Fibroblast of pulmonary artery (primary cell): ENCODE measurements around the gene TFAP2E.

Experiments used
- DNase-seq: peaks from one replicate; pipeline ENCODE4 v3.0.0-alpha.2; 2010; ENCODE audit warnings: low read depth
- H3K4me3 ChIP-seq: replicated peaks from 2 replicates; pipeline ENCODE4 v1.5.1; 2011; ENCODE audit warnings: low read depth, mild to moderate bottlenecking, control low read depth, low read length, moderate library complexity
- CTCF ChIP-seq: IDR thresholded peaks from 2 replicates; pipeline ENCODE4 v1.5.1; 2011; ENCODE audit warnings: mild to moderate bottlenecking, control low read depth, low read length, inconsistent platforms; ENCODE audit errors: missing control alignments

Gene TFAP2E

GRCh38 chr1:35567947-35568558, 5.1 kb upstream of the TFAP2E start:
- no peak overlapping the region for H3K4me3 ChIP-seq
- no peak for TF ChIP-seq CTCF
- no peak for DNase-seq

- peak; percentile 79 for DNase-seq
- H3K4me3 ChIP-seq, result no peak overlapping the region
- TF ChIP-seq CTCF, result peak; percentile 90
Observed at GRCh38 chr1:35568975-35569395, 4.1 kb upstream of the TFAP2E start.

- TF ChIP-seq CTCF, result no peak
- DNase-seq, result no peak
- H3K4me3 ChIP-seq, result no peak overlapping the region
Observed at GRCh38 chr1:35569936-35570335, 3.2 kb upstream of the TFAP2E start.

- no peak for DNase-seq
- H3K4me3 ChIP-seq, result no peak overlapping the region
- TF ChIP-seq CTCF, result no peak
Observed at GRCh38 chr1:35570589-35571137, 2.5 kb upstream of the TFAP2E start.

GRCh38 chr1:35571263-35571662, 1.9 kb upstream of the TFAP2E start:
- no peak for DNase-seq
- no peak overlapping the region for H3K4me3 ChIP-seq
- TF ChIP-seq CTCF, result no peak

GRCh38 chr1:35572296-35572695, 818 bp upstream of the TFAP2E start:
- TF ChIP-seq CTCF, result no peak
- no peak overlapping the region for H3K4me3 ChIP-seq
- DNase-seq, result no peak

- no peak for TF ChIP-seq CTCF
- DNase-seq, result no peak
Observed at GRCh38 chr1:35574125-35574654, 1.1 kb downstream of the TFAP2E start.

More at GRCh38 chr1:35574125-35574654, 1.1 kb downstream of the TFAP2E start:
- no peak overlapping the region for H3K4me3 ChIP-seq
